Ishikawa (cell line): ENCODE results near the gene RALGAPA2.

Source experiments
- CEBPB ChIP-seq: IDR thresholded peaks from 2 replicates; pipeline ENCODE4 v1.6.1; 2012
- CREB1 ChIP-seq: IDR thresholded peaks from 2 replicates; pipeline ENCODE4 v1.6.1; 2012; ENCODE audit warnings: low read depth
- EGR1 ChIP-seq: IDR thresholded peaks from 2 replicates; pipeline ENCODE4 v1.6.1; 2012
- EP300 ChIP-seq: IDR thresholded peaks from 2 replicates; pipeline ENCODE4 v1.6.1; 2012; ENCODE audit warnings: borderline replicate concordance
- FOXM1 ChIP-seq: IDR thresholded peaks from 2 replicates; pipeline ENCODE4 v1.6.1; 2012; ENCODE audit warnings: low read depth, borderline replicate concordance
- MAX ChIP-seq: IDR thresholded peaks from 2 replicates; pipeline ENCODE4 v1.6.1; 2012
- NFIC ChIP-seq: IDR thresholded peaks from 2 replicates; pipeline ENCODE4 v1.6.1; 2012
- RAD21 ChIP-seq: IDR thresholded peaks from 2 replicates; pipeline ENCODE4 v1.6.1; 2012; ENCODE audit warnings: low read depth
- REST ChIP-seq: IDR thresholded peaks from 2 replicates; pipeline ENCODE4 v1.6.1; 2012; ENCODE audit warnings: low read depth, mild to moderate bottlenecking
- TAF1 ChIP-seq: IDR thresholded peaks from 2 replicates; pipeline ENCODE4 v1.6.1; 2012; ENCODE audit warnings: low read depth, mild to moderate bottlenecking
- TCF12 ChIP-seq: IDR thresholded peaks from 2 replicates; pipeline ENCODE4 v1.6.1; 2012; ENCODE audit warnings: low read depth
- TEAD4 ChIP-seq: IDR thresholded peaks from 2 replicates; pipeline ENCODE4 v1.6.1; 2012
- USF1 ChIP-seq: IDR thresholded peaks from 2 replicates; pipeline ENCODE4 v1.6.1; 2012
- YY1 ChIP-seq: IDR thresholded peaks from 2 replicates; pipeline ENCODE4 v1.6.1; 2012; ENCODE audit warnings: low read depth
- ZBTB7A ChIP-seq: IDR thresholded peaks from 2 replicates; pipeline ENCODE4 v1.6.1; 2012; ENCODE audit warnings: low read depth

Gene RALGAPA2

GRCh38 chr20:20407891-20408805 lies 304.3 kb downstream of the RALGAPA2 start:
- 0 out of 2 replicates have a peak, but pooled peaks have one; percentile 19 for TF ChIP-seq RAD21
- TF ChIP-seq TCF12: no peak

DNA sequence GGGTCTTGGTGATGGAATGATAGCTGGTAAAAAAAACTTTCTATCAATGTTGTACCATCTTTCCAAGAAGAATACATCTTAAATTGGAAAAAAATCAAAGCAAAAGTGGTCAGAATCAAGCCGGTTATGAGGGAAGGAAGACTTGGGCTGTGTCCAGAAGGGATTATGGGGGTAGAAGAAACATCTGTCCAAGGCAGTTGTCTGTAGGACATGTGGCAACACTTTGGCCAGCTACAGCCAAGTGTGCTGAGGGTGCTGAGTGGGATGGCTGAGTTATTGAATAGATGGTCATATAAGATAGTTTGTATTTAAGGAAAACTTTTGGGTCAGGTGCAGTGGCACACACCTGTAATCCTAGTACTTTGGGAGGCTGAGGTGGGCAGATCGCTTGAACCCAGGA lies 306.1 kb downstream of the RALGAPA2 start:
- TF ChIP-seq REST: no peak
- TF ChIP-seq TEAD4: no peak
- no peak for TF ChIP-seq FOXM1
- TF ChIP-seq ZBTB7A: no peak
- no peak for TF ChIP-seq EP300
- no peak for TF ChIP-seq EGR1
- no peak for TF ChIP-seq CEBPB
- TF ChIP-seq TCF12: no peak
- no peak for TF ChIP-seq MAX
- no peak for TF ChIP-seq TAF1
- no peak for TF ChIP-seq YY1
- no peak for TF ChIP-seq USF1
- TF ChIP-seq RAD21: no peak
- no peak for TF ChIP-seq CREB1
- TF ChIP-seq NFIC: no peak

DNA sequence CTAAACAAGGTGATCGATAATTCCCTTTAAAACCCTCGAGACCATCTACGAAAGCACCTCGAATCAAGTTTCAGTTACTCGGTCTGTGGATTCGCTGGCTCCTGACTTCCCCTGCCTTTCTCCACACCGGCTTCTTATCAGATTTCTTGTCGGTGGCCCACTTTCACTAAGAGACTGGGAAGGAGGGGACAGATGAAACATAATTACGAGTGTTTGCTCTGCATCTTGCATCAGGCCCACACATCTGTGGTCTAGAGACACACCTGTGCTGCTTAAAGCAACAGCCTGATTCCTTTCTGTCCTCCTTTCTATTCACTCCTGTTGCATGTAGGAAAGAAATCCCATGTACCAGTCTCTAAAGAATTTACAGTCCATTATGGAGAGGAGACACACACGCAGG lies 306.8 kb downstream of the RALGAPA2 start:
- TF ChIP-seq NFIC (no peak), RAD21 (no peak), REST (no peak), CEBPB (no peak), ZBTB7A (no peak), TCF12 (no peak), EGR1 (no peak), TAF1 (no peak), CREB1 (no peak), USF1 (no peak), YY1 (no peak), TEAD4 (no peak), MAX (no peak)

GRCh38 chr20:20404633-20405032 lies 307.8 kb downstream of the RALGAPA2 start:
- TF ChIP-seq EP300: no peak
- no peak for TF ChIP-seq TCF12
- no peak for TF ChIP-seq USF1
- TF ChIP-seq CEBPB: no peak
- TF ChIP-seq TEAD4: no peak
- no peak for TF ChIP-seq RAD21
- no peak for TF ChIP-seq NFIC
- no peak for TF ChIP-seq REST
- TF ChIP-seq ZBTB7A: no peak
- TF ChIP-seq CREB1: no peak
